Measurements from ENCODE around the gene TP53RK.

TP53RK gene

GRCh38 chr20:46713957-46714834 is 25.0 kb upstream of the TP53RK start:
- no peak for TF ChIP-seq CTCF (IDR thresholded peaks at IDR 0.05; ENCODE audit: low read depth, low read length)
- no peak overlapping the region for H3K4me3 ChIP-seq (ENCODE audit: low read depth, low read length)

- TF ChIP-seq CTCF (IDR thresholded peaks at IDR 0.05; ENCODE audit: low read depth, low read length), result no peak
Measured at GRCh38 chr20:46712056-46712636, 22.9 kb upstream of the TP53RK start.

GRCh38 chr20:46710153-46710913 is 21.1 kb upstream of the TP53RK start:
- TF ChIP-seq CTCF (IDR thresholded peaks at IDR 0.05; ENCODE audit: low read depth, low read length), result no peak
- H3K4me3 ChIP-seq (ENCODE audit: low read depth, low read length), result peak overlapping the region; percentile 78

More at GRCh38 chr20:46712056-46712636, 22.9 kb upstream of the TP53RK start:
- no peak overlapping the region for H3K4me3 ChIP-seq (ENCODE audit: low read depth, low read length)

- H3K4me3 ChIP-seq (ENCODE audit: low read depth, low read length), result peak within 1 kb of the TSS; percentile 78
- TF ChIP-seq CTCF (IDR thresholded peaks at IDR 0.05; ENCODE audit: low read depth, low read length), result no peak
Measured at GRCh38 chr20:46709459-46710152, 20.4 kb upstream of the TP53RK start, which contains the start of gene SLC2A10. TSS of gene SLC2A10 (plus strand) at chr20:46709649. CDS start at chr20:46709737, 88 bp downstream.

GRCh38 chr20:46709055-46709458 is 19.8 kb upstream of the TP53RK start:
- no peak for TF ChIP-seq CTCF (IDR thresholded peaks at IDR 0.05; ENCODE audit: low read depth, low read length)
- peak overlapping the region; percentile 78 for H3K4me3 ChIP-seq (ENCODE audit: low read depth, low read length)

GRCh38 chr20:46708172-46708860 is 19.1 kb upstream of the TP53RK start:
- TF ChIP-seq CTCF (IDR thresholded peaks at IDR 0.05; ENCODE audit: low read depth, low read length), result no peak
- no peak overlapping the region for H3K4me3 ChIP-seq (ENCODE audit: low read depth, low read length)
